ENCODE data around the gene TAOK2.
"Not testable (repeated sequence)": the region's sequence is repeated elsewhere in the genome, so short reads cannot be mapped to it uniquely, and the experiment has no call there.

The TAOK2 gene

GRCh38 chr16:30018731-30019158, 45.1 kb downstream of the TAOK2 start:
- no peak for DNase-seq (ENCODE audit: low read depth in 2 of 3, low spot score in 2 of 3)

- DNase-seq (ENCODE audit: low read depth in 2 of 3, low spot score in 2 of 3), result no peak
These were observed 49.2 kb downstream of the TAOK2 start, which contains the start of gene C16orf92 for GRCh38 chr16:30022887-30023286. Gene C16orf92 (plus strand): TSS chr16:30023198. CDS start chr16:30023341, 143 bp downstream.

DNA sequence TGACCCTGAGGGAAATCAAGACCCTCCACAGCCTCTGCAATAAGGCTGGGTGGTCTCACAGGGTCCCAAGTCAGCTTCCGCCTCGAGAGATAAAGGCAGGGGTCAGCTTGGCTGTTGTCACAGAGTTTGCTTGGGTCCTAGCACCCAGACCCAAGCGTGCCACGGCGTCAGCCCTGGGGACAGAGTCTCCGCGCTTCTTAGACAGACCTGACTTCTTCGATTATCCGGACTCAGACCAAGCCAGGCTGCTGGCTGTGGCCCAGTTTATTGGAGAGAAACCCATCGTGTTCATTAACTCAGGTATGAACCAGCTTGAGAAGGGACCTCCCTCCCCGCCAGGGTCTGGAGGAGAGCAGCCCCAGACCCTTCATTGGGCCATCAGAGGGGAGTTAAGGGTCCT, 49.9 kb downstream of the TAOK2 start:
- no peak for DNase-seq (ENCODE audit: low read depth in 2 of 3, low spot score in 2 of 3)

- no peak for DNase-seq (ENCODE audit: low read depth in 2 of 3, low spot score in 2 of 3)
These were observed 50.8 kb downstream of the TAOK2 start for GRCh38 chr16:30024451-30024850.

DNA sequence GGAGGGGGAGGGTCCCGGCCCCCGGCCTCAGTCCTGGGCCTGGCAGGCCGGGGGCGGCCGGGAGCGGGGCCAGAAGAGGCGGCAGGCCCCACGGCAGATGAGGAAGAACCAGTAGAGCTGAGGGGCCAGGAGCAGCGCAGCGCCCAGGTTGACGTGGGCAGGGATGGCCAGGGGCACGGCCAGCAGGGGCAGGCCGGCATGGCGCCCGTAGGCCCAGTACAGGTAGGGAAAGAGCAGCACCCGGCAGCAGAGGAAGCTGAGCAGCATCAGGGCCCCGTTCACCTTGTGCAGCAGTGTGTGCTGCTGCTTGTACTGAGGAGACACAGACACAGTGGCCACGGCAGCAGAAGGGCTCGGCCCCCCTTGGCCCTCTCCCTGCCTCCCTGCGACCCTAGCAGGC, 51.5 kb downstream of the TAOK2 start:
- no peak for DNase-seq (ENCODE audit: low read depth in 2 of 3, low spot score in 2 of 3)

GRCh38 chr16:30025574-30025973, 51.9 kb downstream of the TAOK2 start:
- DNase-seq (ENCODE audit: low read depth in 2 of 3, low spot score in 2 of 3), result no peak

DNA sequence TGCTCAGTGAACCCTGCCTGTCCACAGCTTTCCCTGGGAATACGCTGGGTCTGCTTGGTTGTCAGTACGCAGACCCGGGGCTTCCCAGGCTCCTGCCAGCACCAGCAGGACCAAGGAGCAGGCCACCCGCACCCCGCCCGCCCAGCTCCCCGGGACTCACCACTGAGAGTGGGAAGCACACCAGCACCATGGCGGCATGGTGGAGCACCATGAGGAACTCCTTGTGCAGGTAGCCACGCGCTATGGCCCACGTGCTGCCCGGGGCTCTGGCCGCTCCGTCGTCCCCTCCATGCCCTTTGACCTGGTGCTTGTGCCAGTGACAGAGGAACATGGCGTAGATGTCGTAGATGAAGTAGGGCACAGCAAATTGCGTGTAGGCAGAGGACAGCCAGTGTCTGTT, 52.8 kb downstream of the TAOK2 start:
- no peak for DNase-seq (ENCODE audit: low read depth in 2 of 3, low spot score in 2 of 3)

DNA sequence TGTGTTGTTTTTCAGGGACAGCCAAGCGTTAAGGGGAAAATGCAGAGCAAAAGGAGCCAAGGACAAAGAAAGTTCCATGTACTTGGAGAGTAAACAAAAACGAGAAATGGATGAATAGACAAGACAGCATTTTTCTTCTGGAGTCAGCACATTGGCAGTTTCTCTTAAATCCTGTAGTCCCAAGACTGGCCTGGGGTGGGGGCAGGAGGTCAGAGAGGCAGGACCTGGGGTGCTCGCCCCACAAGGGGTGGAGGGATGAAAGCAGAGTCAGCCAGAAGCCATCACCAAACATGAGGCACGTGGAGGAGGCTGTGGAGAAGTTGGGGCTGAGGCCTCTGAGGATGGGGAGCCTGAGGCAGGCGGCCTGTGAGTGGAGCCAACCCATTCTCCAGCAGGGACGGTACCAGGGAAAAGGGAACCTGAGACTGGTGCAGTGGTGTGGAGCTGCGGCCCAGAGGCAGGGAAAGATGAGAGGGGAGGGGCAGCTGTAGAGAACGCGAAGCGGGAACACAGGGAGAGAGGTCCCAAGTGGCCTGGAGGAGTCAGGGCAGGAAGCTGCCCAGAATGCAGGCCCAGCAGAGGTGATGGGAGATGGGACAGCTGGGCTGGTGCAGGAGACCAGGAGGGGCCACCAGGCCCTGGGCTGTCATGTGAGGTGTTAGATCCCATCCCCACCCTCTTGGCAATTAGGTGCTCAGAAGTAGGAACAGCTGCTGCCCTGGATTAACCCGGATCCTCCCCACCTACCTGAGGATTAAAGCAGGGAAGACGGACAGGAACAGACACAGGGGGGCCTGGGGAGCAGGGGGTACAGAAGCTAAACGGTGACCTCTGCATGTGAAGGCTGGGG, 54.1 kb downstream of the TAOK2 start:
- no peak for DNase-seq (ENCODE audit: low read depth in 2 of 3, low spot score in 2 of 3)

DNA sequence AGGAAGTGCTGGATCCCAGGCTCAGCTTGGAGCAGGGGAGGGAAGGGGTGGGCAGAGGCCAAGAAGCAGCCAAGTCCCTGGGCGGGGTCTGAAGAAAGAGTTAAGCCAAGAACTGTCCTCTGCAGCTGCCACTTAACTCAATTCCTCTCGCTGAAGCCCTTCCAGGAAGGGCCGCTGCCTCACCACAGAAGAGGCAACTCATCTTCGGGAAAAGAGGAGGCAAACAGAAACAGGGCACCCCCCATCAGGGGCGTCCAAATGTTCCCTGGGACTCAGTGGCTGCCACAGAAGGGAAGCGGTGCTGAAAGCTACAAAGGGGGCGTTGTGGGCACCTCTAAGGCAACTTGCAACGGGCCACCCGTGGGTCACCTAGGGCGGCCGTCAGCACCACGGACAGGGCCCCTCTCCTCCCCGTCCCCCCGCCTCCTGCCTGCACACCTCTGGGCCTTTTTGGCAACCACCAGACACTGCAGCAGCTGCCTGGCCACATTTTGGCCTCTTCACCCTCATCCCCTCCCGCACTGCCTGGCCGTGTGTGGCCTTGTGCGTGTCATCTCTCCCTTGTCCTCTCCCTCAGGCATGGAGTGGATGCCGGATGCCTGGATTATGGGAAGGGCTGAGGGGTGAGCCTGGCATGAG, 54.9 kb downstream of the TAOK2 start:
- no peak for DNase-seq (ENCODE audit: low read depth in 2 of 3, low spot score in 2 of 3)

DNA sequence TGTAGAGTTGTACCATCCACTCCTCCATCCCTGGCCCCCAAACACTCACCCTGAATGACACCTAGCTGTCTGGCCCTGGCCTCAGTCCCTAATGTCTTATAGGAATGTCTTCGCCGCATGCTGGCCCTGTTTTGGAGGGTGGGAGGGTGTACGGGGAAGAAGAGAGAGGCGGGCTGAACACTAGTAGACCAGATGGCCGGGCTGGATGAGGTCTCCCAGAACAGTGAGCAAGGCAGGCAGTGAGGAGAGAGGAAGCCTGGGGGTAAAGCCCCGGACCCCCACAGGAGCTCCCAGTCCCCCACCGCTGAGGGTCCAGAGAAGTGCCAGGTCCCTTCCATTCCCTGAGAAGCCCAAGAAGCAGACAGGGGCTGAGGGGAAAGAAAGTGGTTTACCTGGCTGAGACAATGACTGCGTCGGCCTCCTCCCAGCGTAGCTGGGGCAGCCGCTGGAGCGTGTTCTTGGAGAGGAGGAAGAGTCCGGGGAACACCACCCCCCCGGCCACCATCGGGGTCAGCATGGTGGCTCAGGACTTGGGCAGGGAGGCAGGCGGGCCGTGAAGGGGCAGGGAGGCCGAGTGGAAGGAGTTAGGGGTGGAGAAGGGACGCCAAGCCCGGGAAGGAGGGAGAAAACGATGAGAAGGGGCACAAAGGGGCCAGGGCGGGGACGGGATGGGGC, 56.5 kb downstream of the TAOK2 start:
- DNase-seq (ENCODE audit: low read depth in 2 of 3, low spot score in 2 of 3), result no peak

DNA sequence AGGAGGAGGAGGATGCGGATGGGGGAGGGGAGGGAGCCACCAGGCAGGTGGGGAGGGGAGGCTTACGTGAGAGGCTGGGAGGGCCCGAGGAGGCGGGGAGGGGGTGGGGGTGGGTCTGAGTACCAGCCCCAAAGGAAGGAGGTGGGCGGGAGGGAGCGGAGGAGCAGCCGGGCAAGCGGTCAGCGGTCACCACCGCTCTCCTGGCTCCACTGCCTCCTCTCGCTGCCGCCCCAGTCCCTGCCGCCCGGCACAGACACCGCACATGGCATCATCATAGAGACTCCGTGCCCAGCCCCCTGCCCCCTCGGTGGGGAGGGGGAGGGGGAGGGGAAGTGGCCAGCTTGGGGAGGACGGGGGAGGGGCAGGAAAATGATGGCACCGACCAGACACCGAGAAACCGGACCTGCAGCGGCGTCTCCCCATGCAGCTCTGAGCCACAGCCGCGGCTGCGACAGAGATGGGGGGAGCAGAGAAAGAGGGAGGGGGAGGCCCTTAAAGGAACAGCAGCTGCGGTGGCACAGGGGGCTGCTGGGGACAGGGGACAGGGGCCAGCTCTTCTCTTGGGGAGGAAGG, 57.3 kb downstream of the TAOK2 start, which contains the start of gene TLCD3B:
TLCD3B (minus strand) TSS at position 431 of the 573 bp plus-strand sequence. CDS start 744 bp downstream, outside the sequence.
- DNase-seq (ENCODE audit: low read depth in 2 of 3, low spot score in 2 of 3), result no peak

GRCh38 chr16:30031477-30031918, 57.8 kb downstream of the TAOK2 start:
- DNase-seq (ENCODE audit: low read depth in 2 of 3, low spot score in 2 of 3), result no peak

DNA sequence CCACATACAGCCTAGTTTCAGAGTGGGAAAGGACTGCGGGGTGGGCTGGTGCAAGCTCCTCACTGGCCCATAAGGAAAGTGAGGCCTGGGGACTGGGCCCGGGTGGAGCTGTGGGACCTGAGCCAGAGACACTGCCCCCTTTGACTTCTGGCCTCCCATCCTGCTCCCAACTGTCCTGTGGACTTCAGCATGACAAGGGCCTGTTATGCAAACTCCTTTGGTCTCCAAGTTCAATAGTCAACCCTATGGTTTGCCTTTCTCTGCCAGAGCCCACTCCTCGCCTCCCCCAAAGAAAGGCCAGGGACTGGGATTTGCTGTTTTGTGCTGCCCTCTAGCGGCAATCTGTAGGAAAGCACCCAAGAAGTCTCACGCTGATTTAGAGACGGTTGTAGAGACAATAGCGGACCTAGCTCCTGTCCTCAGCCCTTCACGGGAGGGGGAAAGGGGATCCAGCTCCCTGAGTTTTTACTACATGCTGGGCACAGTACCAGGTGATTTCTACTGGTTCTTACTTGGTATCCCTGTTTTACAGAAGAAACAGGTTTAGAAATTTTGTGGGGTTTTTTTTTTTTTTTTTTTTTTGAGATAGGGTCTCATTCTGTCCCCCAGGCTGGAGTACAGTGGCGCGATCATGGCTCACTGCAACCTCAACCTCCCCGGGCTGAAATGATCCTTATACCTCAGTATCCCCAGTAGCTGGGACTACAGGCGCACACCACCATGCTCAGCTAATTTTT, 58.6 kb downstream of the TAOK2 start:
- DNase-seq (ENCODE audit: low read depth in 2 of 3, low spot score in 2 of 3), result peak in 1 of 3 experiments; percentile 40

DNA sequence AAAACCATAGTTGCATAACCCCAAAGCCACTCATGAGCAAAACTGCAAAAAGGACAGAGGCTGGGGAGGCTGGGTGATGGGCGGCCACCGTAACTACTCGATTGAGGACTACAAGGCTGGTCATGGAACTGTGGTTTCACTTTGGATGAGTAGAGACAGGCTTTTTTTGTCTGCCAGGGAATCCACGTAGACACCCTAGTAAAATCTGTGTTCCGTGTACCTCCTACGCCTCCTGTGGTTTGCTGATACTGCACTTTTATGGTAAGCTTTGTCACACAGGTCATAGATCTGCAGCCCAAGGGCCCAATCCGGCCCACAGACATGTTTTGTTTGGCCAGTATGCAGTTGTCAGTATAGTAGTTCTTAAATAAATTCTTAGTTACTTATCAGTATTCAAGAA, 59.6 kb downstream of the TAOK2 start:
- no peak for DNase-seq (ENCODE audit: low read depth in 2 of 3, low spot score in 2 of 3)

- DNase-seq (ENCODE audit: low read depth in 2 of 3, low spot score in 2 of 3), result no peak
These were observed 66.6 kb downstream of the TAOK2 start for GRCh38 chr16:30040221-30040620.

- not testable (repeated sequence) for DNase-seq (ENCODE audit: low read depth in 2 of 3, low spot score in 2 of 3)
These were observed 67.0 kb downstream of the TAOK2 start for GRCh38 chr16:30040690-30041089.

- DNase-seq (ENCODE audit: low read depth in 2 of 3, low spot score in 2 of 3), result no peak
These were observed 68.2 kb downstream of the TAOK2 start for GRCh38 chr16:30041841-30042240.

Data from activated CD8-positive, alpha-beta memory T cell treated with anti-CD3 and anti-CD28 coated beads for 48 hours (primary cell).